Measurements from ENCODE around the gene OLAH. TPM values are rescaled to one million over a fixed set of nuclear protein-coding genes. Genes with fewer than 3 reads are reported as not detected.

OLAH gene
- total RNA-seq, 1 donor from 2014 or later = 16.3 TPM

GRCh38 chr10:15122477-15123030 lies 78.8 kb downstream of the OLAH start:
- no peak for FAIRE-seq
- no peak for TF ChIP-seq CTCF (IDR thresholded peaks at IDR 0.05; ENCODE audit: insufficient read depth, low read length, severe bottlenecking)
- DNase-seq (ENCODE audit: low read depth) = no peak
- Histone ChIP-seq H3K36me3 (ENCODE audit: control insufficient read depth, insufficient read depth, low read length) (no peaks in the 10 kb centered on the region), H3K4me3 (ENCODE audit: low read depth, low read length) (no peak overlapping the region), H3K27me3 (ENCODE audit: control insufficient read depth, insufficient read depth, low read length) (no peaks in the 10 kb centered on the region)

Other genes with a start within 250 kb of the OLAH start
- 0.79 and 1.3 TPM in 2 replicates for gene CDNF, start 205.9 kb upstream of the OLAH start, total RNA-seq
- gene HSPA14, start 205.6 kb upstream of the OLAH start, total RNA-seq = 6.3 and 6.8 TPM in 2 replicates
- gene MSANTD7, start 205.6 kb upstream of the OLAH start, total RNA-seq = 21.4 and 21.6 TPM in 2 replicates
- 6.1 and 7.4 TPM in 2 replicates for gene SUV39H2, start 165.1 kb upstream of the OLAH start, total RNA-seq
- 9.0 and 10.2 TPM in 2 replicates for gene DCLRE1C, start 89.8 kb upstream of the OLAH start, total RNA-seq
- not detected in 2 replicates for gene MEIG1, start 84.6 kb upstream of the OLAH start, total RNA-seq
- gene ACBD7, start 44.8 kb downstream of the OLAH start, total RNA-seq = 0.13 and 0.26 TPM in 2 replicates
- gene RPP38, start 53.4 kb downstream of the OLAH start, total RNA-seq = 10.3 and 18.4 TPM in 2 replicates
- 11.1 and 12.2 TPM in 2 replicates for gene NMT2, start 124.8 kb downstream of the OLAH start, total RNA-seq